HEK293 (cell line): ENCODE measurements around the gene CASKIN2.

ENCODE experiments used
- BCL11A ChIP-seq: fragments of 450-650 bp; formaldehyde crosslinking; IDR thresholded peaks from 2 replicates; pipeline ENCODE4 v1.5.1; 2016; ENCODE audit warnings: low read depth, missing biosample characterization, missing genetic modification characterization
- BCL11B ChIP-seq: fragments of 450-650 bp; formaldehyde crosslinking; IDR thresholded peaks from 2 replicates; pipeline ENCODE4 v1.5.1; 2016; ENCODE audit warnings: low read depth, missing biosample characterization, missing genetic modification characterization
- GLIS1 ChIP-seq: fragments of 450-650 bp; formaldehyde crosslinking; IDR thresholded peaks from 2 replicates; pipeline ENCODE4 v1.5.1; 2016; ENCODE audit warnings: missing biosample characterization, missing genetic modification characterization
- KLF16 ChIP-seq: fragments of 450-650 bp; formaldehyde crosslinking; IDR thresholded peaks from 2 replicates; pipeline ENCODE4 v1.5.1; 2017; ENCODE audit warnings: missing biosample characterization, missing genetic modification characterization
- SCRT2 ChIP-seq: fragments of 450-650 bp; formaldehyde crosslinking; IDR thresholded peaks from 2 replicates; pipeline ENCODE4 v1.5.1; 2016; ENCODE audit warnings: missing biosample characterization, missing genetic modification characterization
- SP7 ChIP-seq: fragments of 450-650 bp; formaldehyde crosslinking; IDR thresholded peaks from 2 replicates; pipeline ENCODE4 v1.5.1; 2016; ENCODE audit warnings: missing biosample characterization, missing genetic modification characterization
- TCF7L2 ChIP-seq: IDR thresholded peaks from 2 replicates; pipeline ENCODE4 v1.6.1; 2011; ENCODE audit warnings: low read depth, mild to moderate bottlenecking, inconsistent platforms, low read length, moderate library complexity, borderline replicate concordance
- ZBTB21 ChIP-seq: fragments of 450-650 bp; formaldehyde crosslinking; IDR thresholded peaks from 2 replicates; pipeline ENCODE4 v1.5.1; 2017; ENCODE audit warnings: missing biosample characterization, missing genetic modification characterization
- ZFHX2 ChIP-seq: fragments of 450-650 bp; formaldehyde crosslinking; conservative IDR thresholded peaks from 2 replicates; pipeline ENCODE4 v1.5.1; 2016; ENCODE audit warnings: missing biosample characterization, missing genetic modification characterization
- ZNF138 ChIP-seq: fragments of 450-650 bp; formaldehyde crosslinking; IDR thresholded peaks from 2 replicates; pipeline ENCODE4 v1.5.1; 2016; ENCODE audit warnings: missing biosample characterization, missing genetic modification characterization, borderline replicate concordance
- ZNF416 ChIP-seq: fragments of 450-650 bp; formaldehyde crosslinking; IDR thresholded peaks from 2 replicates; pipeline ENCODE4 v1.5.1; 2016; ENCODE audit warnings: missing biosample characterization, missing genetic modification characterization
- ZNF621 ChIP-seq: fragments of 450-650 bp; formaldehyde crosslinking; IDR thresholded peaks from 2 replicates; pipeline ENCODE4 v1.5.1; 2017; ENCODE audit warnings: missing biosample characterization, missing genetic modification characterization
- ZSCAN23 ChIP-seq: fragments of 450-650 bp; formaldehyde crosslinking; IDR thresholded peaks from 2 replicates; pipeline ENCODE4 v1.5.1; 2016; ENCODE audit warnings: missing biosample characterization, missing genetic modification characterization
- ZSCAN30 ChIP-seq: fragments of 450-650 bp; IDR thresholded peaks from 2 replicates; pipeline ENCODE4 v1.5.1; 2018; ENCODE audit warnings: missing biosample characterization, mild to moderate bottlenecking, missing genetic modification characterization, moderate library complexity
- TF ChIP-seq, protein P1 (sequence below): fragments of 450-650 bp; formaldehyde crosslinking; IDR thresholded peaks from 2 replicates; pipeline ENCODE4 v1.5.1; 2016; ENCODE audit warnings: missing biosample characterization, missing genetic modification characterization
- TF ChIP-seq, protein P2 (sequence below): IDR thresholded peaks from 2 replicates; pipeline ENCODE4 v1.6.1; 2011; ENCODE audit warnings: mild to moderate bottlenecking, low read depth, low read length, borderline replicate concordance
- TF ChIP-seq, protein P3 (sequence below): fragments of 450-650 bp; formaldehyde crosslinking; IDR thresholded peaks from 2 replicates; pipeline ENCODE4 v1.5.1; 2016; ENCODE audit warnings: missing biosample characterization, missing genetic modification characterization
- TF ChIP-seq, protein P4 (sequence below): fragments of 450-650 bp; formaldehyde crosslinking; IDR thresholded peaks from 2 replicates; pipeline ENCODE4 v1.5.1; 2016; ENCODE audit warnings: missing biosample characterization, missing genetic modification characterization
- TF ChIP-seq, protein P5 (sequence below): fragments of 450-650 bp; formaldehyde crosslinking; IDR thresholded peaks from 2 replicates; pipeline ENCODE4 v1.5.1; 2016; ENCODE audit warnings: missing biosample characterization, missing genetic modification characterization
- TF ChIP-seq, protein P6 (sequence below): fragments of 450-650 bp; formaldehyde crosslinking; IDR thresholded peaks from 2 replicates; pipeline ENCODE4 v1.5.1; 2016; ENCODE audit warnings: missing biosample characterization, missing genetic modification characterization
- TF ChIP-seq, protein P7 (sequence below): fragments of 450-650 bp; formaldehyde crosslinking; IDR thresholded peaks from 2 replicates; pipeline ENCODE4 v1.5.1; 2016; ENCODE audit warnings: missing biosample characterization, missing genetic modification characterization
- TF ChIP-seq, protein P8 (sequence below): fragments of 450-650 bp; formaldehyde crosslinking; IDR thresholded peaks from 2 replicates; pipeline ENCODE4 v1.5.1; 2017; ENCODE audit warnings: missing biosample characterization, missing genetic modification characterization
- TF ChIP-seq, protein P9 (sequence below): fragments of 450-650 bp; formaldehyde crosslinking; IDR thresholded peaks from 2 replicates; pipeline ENCODE4 v1.5.1; 2017; ENCODE audit warnings: missing biosample characterization, mild to moderate bottlenecking, missing genetic modification characterization, moderate library complexity

Gene CASKIN2

DNA sequence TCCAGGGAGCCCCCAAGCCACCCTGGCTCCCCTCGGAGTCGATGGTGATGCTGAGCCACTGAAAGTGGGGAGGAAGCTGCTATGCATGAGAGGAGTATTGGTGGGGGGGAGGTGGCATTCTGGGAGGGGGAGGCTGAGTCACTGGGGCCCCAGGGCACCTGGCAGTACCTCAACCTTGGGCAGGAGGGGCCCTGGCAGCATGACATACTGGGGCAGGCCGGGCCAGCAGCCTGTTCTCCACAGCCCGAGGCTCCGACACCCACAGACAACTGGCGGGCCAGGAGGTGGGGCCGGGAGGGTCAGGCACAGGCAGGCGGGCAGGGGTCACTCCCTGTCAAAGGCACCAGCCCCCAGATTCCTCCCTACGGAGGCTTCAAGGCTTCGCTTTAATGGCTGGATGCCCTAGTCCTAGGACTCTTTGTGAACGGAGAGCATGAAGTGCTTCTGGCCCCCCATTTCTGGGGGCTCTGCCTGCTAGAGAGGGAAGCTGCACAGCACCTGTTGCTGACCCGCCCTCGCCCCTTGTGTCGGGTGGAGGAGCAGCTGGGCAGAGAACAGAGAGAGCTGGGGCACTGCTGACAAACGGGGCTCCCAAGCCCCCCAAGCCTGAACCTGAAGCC is 928 bp downstream of the CASKIN2 start (continued):
- TF ChIP-seq, protein P1, sequence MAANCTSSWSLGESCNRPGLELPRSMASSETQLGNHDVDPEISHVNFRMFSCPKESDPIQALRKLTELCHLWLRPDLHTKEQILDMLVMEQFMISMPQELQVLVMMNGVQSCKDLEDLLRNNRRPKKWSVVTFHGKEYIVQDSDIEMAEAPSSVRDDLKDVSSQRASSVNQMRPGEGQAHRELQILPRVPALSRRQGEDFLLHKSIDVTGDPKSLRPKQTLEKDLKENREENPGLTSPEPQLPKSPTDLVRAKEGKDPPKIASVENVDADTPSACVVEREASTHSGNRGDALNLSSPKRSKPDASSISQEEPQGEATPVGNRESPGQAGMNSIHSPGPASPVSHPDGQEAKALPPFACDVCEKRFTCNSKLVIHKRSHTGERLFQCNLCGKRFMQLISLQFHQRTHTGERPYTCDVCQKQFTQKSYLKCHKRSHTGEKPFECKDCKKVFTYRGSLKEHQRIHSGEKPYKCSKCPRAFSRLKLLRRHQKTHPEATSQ (tag by site-specific recombination) = no peak
- TF ChIP-seq, protein P2, sequence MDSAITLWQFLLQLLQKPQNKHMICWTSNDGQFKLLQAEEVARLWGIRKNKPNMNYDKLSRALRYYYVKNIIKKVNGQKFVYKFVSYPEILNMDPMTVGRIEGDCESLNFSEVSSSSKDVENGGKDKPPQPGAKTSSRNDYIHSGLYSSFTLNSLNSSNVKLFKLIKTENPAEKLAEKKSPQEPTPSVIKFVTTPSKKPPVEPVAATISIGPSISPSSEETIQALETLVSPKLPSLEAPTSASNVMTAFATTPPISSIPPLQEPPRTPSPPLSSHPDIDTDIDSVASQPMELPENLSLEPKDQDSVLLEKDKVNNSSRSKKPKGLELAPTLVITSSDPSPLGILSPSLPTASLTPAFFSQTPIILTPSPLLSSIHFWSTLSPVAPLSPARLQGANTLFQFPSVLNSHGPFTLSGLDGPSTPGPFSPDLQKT = no peak
- TF ChIP-seq SP7 (tag by site-specific recombination) (peak; percentile 44; the same call in 1 of the 2 replicates), ZSCAN23 (tag by site-specific recombination) (no peak), BCL11B (tag by site-specific recombination) (no peak), ZNF416 (tag by site-specific recombination) (no peak), ZNF621 (no peak), ZSCAN30 (tag by site-specific recombination) (no peak), ZNF138 (tag by site-specific recombination) (no peak), GLIS1 (tag by site-specific recombination) (peak; percentile 85), TCF7L2 (no peak), ZFHX2 (tag by site-specific recombination) (peak; percentile 52), BCL11A (no peak), SCRT2 (tag by site-specific recombination) (peak; percentile 97), ZBTB21 (tag by site-specific recombination) (no peak), KLF16 (tag by site-specific recombination) (0 out of 2 replicates have a peak, but pooled peaks have one; percentile 19)
- TF ChIP-seq, protein P3, sequence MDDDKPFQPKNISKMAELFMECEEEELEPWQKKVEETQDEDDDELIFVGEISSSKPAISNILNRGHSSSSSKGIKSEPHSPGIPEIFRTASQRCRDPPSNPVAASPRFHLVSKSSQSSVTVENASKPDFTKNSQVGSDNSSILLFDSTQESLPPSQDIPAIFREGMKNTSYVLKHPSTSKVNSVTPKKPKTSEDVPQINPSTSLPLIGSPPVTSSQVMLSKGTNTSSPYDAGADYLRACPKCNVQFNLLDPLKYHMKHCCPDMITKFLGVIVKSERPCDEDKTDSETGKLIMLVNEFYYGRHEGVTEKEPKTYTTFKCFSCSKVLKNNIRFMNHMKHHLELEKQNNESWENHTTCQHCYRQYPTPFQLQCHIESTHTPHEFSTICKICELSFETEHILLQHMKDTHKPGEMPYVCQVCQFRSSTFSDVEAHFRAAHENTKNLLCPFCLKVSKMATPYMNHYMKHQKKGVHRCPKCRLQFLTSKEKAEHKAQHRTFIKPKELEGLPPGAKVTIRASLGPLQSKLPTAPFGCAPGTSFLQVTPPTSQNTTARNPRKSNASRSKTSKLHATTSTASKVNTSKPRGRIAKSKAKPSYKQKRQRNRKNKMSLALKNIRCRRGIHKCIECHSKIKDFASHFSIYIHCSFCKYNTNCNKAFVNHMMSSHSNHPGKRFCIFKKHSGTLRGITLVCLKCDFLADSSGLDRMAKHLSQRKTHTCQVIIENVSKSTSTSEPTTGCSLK (tag by site-specific recombination) = no peak
- TF ChIP-seq, protein P4, sequence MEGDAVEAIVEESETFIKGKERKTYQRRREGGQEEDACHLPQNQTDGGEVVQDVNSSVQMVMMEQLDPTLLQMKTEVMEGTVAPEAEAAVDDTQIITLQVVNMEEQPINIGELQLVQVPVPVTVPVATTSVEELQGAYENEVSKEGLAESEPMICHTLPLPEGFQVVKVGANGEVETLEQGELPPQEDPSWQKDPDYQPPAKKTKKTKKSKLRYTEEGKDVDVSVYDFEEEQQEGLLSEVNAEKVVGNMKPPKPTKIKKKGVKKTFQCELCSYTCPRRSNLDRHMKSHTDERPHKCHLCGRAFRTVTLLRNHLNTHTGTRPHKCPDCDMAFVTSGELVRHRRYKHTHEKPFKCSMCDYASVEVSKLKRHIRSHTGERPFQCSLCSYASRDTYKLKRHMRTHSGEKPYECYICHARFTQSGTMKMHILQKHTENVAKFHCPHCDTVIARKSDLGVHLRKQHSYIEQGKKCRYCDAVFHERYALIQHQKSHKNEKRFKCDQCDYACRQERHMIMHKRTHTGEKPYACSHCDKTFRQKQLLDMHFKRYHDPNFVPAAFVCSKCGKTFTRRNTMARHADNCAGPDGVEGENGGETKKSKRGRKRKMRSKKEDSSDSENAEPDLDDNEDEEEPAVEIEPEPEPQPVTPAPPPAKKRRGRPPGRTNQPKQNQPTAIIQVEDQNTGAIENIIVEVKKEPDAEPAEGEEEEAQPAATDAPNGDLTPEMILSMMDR (tag by site-specific recombination) = no peak
- TF ChIP-seq, protein P5, sequence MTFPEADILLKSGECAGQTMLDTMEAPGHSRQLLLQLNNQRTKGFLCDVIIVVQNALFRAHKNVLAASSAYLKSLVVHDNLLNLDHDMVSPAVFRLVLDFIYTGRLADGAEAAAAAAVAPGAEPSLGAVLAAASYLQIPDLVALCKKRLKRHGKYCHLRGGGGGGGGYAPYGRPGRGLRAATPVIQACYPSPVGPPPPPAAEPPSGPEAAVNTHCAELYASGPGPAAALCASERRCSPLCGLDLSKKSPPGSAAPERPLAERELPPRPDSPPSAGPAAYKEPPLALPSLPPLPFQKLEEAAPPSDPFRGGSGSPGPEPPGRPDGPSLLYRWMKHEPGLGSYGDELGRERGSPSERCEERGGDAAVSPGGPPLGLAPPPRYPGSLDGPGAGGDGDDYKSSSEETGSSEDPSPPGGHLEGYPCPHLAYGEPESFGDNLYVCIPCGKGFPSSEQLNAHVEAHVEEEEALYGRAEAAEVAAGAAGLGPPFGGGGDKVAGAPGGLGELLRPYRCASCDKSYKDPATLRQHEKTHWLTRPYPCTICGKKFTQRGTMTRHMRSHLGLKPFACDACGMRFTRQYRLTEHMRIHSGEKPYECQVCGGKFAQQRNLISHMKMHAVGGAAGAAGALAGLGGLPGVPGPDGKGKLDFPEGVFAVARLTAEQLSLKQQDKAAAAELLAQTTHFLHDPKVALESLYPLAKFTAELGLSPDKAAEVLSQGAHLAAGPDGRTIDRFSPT = peak; percentile 46; the same call in 1 of the 2 replicates
- TF ChIP-seq, protein P6, sequence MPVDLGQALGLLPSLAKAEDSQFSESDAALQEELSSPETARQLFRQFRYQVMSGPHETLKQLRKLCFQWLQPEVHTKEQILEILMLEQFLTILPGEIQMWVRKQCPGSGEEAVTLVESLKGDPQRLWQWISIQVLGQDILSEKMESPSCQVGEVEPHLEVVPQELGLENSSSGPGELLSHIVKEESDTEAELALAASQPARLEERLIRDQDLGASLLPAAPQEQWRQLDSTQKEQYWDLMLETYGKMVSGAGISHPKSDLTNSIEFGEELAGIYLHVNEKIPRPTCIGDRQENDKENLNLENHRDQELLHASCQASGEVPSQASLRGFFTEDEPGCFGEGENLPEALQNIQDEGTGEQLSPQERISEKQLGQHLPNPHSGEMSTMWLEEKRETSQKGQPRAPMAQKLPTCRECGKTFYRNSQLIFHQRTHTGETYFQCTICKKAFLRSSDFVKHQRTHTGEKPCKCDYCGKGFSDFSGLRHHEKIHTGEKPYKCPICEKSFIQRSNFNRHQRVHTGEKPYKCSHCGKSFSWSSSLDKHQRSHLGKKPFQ (tag by site-specific recombination) = no peak
- TF ChIP-seq, protein P7, sequence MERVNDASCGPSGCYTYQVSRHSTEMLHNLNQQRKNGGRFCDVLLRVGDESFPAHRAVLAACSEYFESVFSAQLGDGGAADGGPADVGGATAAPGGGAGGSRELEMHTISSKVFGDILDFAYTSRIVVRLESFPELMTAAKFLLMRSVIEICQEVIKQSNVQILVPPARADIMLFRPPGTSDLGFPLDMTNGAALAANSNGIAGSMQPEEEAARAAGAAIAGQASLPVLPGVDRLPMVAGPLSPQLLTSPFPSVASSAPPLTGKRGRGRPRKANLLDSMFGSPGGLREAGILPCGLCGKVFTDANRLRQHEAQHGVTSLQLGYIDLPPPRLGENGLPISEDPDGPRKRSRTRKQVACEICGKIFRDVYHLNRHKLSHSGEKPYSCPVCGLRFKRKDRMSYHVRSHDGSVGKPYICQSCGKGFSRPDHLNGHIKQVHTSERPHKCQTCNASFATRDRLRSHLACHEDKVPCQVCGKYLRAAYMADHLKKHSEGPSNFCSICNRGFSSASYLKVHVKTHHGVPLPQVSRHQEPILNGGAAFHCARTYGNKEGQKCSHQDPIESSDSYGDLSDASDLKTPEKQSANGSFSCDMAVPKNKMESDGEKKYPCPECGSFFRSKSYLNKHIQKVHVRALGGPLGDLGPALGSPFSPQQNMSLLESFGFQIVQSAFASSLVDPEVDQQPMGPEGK (tag by site-specific recombination) = peak; percentile 52; the same call in 1 of the 2 replicates
- TF ChIP-seq, protein P8, sequence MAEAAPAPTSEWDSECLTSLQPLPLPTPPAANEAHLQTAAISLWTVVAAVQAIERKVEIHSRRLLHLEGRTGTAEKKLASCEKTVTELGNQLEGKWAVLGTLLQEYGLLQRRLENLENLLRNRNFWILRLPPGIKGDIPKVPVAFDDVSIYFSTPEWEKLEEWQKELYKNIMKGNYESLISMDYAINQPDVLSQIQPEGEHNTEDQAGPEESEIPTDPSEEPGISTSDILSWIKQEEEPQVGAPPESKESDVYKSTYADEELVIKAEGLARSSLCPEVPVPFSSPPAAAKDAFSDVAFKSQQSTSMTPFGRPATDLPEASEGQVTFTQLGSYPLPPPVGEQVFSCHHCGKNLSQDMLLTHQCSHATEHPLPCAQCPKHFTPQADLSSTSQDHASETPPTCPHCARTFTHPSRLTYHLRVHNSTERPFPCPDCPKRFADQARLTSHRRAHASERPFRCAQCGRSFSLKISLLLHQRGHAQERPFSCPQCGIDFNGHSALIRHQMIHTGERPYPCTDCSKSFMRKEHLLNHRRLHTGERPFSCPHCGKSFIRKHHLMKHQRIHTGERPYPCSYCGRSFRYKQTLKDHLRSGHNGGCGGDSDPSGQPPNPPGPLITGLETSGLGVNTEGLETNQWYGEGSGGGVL (tag by site-specific recombination) = peak; percentile 97
- TF ChIP-seq, protein P9, sequence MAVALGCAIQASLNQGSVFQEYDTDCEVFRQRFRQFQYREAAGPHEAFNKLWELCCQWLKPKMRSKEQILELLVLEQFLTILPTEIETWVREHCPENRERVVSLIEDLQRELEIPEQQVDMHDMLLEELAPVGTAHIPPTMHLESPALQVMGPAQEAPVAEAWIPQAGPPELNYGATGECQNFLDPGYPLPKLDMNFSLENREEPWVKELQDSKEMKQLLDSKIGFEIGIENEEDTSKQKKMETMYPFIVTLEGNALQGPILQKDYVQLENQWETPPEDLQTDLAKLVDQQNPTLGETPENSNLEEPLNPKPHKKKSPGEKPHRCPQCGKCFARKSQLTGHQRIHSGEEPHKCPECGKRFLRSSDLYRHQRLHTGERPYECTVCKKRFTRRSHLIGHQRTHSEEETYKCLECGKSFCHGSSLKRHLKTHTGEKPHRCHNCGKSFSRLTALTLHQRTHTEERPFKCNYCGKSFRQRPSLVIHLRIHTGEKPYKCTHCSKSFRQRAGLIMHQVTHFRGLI (tag by site-specific recombination) = no peak
